SK-N-SH treated with all-trans-retinoic acid at 6 μM for 48 hours (cell line): Measurements from ENCODE around the gene WFDC1.

ENCODE experiments used
- CSDC2 ChIP-seq: fragments of 250-450 bp; sonication (Bioruptor Pico); IDR thresholded peaks from 2 replicates; pipeline ENCODE4 v1.5.0; 2020; ENCODE audit warnings: mild to moderate bottlenecking, moderate library complexity
- PATZ1 ChIP-seq: fragments of 250-450 bp; sonication (Bioruptor Pico); IDR thresholded peaks from 2 replicates; pipeline ENCODE4 v1.8.0; 2020; ENCODE audit warnings: mild to moderate bottlenecking, moderate library complexity, borderline replicate concordance
- SNAI2 ChIP-seq: fragments of 250-450 bp; sonication (Bioruptor Pico); IDR thresholded peaks from 2 replicates; pipeline ENCODE4 v1.5.0; 2020; ENCODE audit warnings: mild to moderate bottlenecking, moderate library complexity
- TOX ChIP-seq: fragments of 250-450 bp; sonication (Bioruptor Pico); IDR thresholded peaks from 2 replicates; pipeline ENCODE4 v1.8.0; 2021; ENCODE audit warnings: mild to moderate bottlenecking, moderate library complexity, borderline replicate concordance
- ZFP30 ChIP-seq: fragments of 450-650 bp; formaldehyde crosslinking; IDR thresholded peaks from 2 replicates; pipeline ENCODE4 v1.5.0; 2022; ENCODE audit warnings: mild to moderate bottlenecking, moderate library complexity
- ZNF70 ChIP-seq: fragments of 450-650 bp; formaldehyde crosslinking; IDR thresholded peaks from 2 replicates; pipeline ENCODE4 v1.5.0; 2020; ENCODE audit warnings: mild to moderate bottlenecking, moderate library complexity
- TF ChIP-seq, protein P1 (sequence below): fragments of 250-450 bp; sonication (Bioruptor Pico); IDR thresholded peaks from 2 replicates; pipeline ENCODE4 v1.5.1; 2021; ENCODE audit warnings: mild to moderate bottlenecking, moderate library complexity
- TF ChIP-seq, protein P2 (sequence below): fragments of 250-450 bp; sonication (Bioruptor Pico); IDR thresholded peaks from 2 replicates; pipeline ENCODE4 v1.8.0; 2021; ENCODE audit warnings: low read depth, mild to moderate bottlenecking, moderate library complexity, borderline replicate concordance

- TF ChIP-seq TOX (CRISPR knock-in tag): no peak
- TF ChIP-seq, protein P1, sequence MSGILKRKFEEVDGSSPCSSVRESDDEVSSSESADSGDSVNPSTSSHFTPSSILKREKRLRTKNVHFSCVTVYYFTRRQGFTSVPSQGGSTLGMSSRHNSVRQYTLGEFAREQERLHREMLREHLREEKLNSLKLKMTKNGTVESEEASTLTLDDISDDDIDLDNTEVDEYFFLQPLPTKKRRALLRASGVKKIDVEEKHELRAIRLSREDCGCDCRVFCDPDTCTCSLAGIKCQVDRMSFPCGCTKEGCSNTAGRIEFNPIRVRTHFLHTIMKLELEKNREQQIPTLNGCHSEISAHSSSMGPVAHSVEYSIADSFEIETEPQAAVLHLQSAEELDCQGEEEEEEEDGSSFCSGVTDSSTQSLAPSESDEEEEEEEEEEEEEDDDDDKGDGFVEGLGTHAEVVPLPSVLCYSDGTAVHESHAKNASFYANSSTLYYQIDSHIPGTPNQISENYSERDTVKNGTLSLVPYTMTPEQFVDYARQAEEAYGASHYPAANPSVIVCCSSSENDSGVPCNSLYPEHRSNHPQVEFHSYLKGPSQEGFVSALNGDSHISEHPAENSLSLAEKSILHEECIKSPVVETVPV (CRISPR knock-in tag): no peak
- TF ChIP-seq ZFP30 (CRISPR knock-in tag): no peak
- TF ChIP-seq ZNF70 (CRISPR knock-in tag): no peak
- no peak for TF ChIP-seq PATZ1 (CRISPR knock-in tag)
- no peak for TF ChIP-seq SNAI2 (CRISPR knock-in tag)
- no peak for TF ChIP-seq CSDC2 (CRISPR knock-in tag)
- TF ChIP-seq, protein P2, sequence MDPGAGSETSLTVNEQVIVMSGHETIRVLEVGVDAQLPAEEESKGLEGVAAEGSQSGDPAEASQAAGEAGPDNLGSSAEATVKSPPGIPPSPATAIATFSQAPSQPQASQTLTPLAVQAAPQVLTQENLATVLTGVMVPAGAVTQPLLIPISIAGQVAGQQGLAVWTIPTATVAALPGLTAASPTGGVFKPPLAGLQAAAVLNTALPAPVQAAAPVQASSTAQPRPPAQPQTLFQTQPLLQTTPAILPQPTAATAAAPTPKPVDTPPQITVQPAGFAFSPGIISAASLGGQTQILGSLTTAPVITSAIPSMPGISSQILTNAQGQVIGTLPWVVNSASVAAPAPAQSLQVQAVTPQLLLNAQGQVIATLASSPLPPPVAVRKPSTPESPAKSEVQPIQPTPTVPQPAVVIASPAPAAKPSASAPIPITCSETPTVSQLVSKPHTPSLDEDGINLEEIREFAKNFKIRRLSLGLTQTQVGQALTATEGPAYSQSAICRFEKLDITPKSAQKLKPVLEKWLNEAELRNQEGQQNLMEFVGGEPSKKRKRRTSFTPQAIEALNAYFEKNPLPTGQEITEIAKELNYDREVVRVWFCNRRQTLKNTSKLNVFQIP (CRISPR knock-in tag): no peak
Observed at GRCh38 chr16:84310642-84311041, 16.0 kb downstream of the WFDC1 start.
